ENCODE measurements around the gene HNF1A.
"Not testable (repeated sequence)": the region's sequence is repeated elsewhere in the genome, so short reads cannot be mapped to it uniquely, and the experiment has no call there.

The HNF1A gene

GRCh38 chr12:120978296-120979219, at the start of gene HNF1A:
Gene HNF1A (plus strand): TSS chr12:120978543. CDS start chr12:120978769, 226 bp downstream.
- no peak for FAIRE-seq

- FAIRE-seq = no peak
These were observed 49.3 kb upstream of the HNF1A start for GRCh38 chr12:120928864-120929652.

- no peak for FAIRE-seq
These were observed 48.3 kb upstream of the HNF1A start for GRCh38 chr12:120930032-120930431.

- FAIRE-seq = no peak
These were observed 46.3 kb upstream of the HNF1A start for GRCh38 chr12:120932058-120932457.

- no peak for FAIRE-seq
These were observed 45.3 kb upstream of the HNF1A start for GRCh38 chr12:120932956-120933526.

GRCh38 chr12:120933786-120934185, 44.6 kb upstream of the HNF1A start:
- no peak for FAIRE-seq

- no peak for FAIRE-seq
These were observed 42.1 kb upstream of the HNF1A start for GRCh38 chr12:120936197-120936596.

GRCh38 chr12:120938496-120938895, 39.8 kb upstream of the HNF1A start:
- FAIRE-seq = no peak

GRCh38 chr12:120939523-120939922, 38.8 kb upstream of the HNF1A start:
- FAIRE-seq = no peak

- FAIRE-seq = no peak
These were observed 38.3 kb upstream of the HNF1A start for GRCh38 chr12:120940006-120940405.

- no peak for FAIRE-seq
These were observed 37.5 kb upstream of the HNF1A start for GRCh38 chr12:120940799-120941198.

GRCh38 chr12:120941412-120941811, 36.9 kb upstream of the HNF1A start:
- FAIRE-seq = no peak

GRCh38 chr12:120941846-120942405, 36.4 kb upstream of the HNF1A start:
- no peak for FAIRE-seq

GRCh38 chr12:120943482-120943881, 34.9 kb upstream of the HNF1A start:
- no peak for FAIRE-seq

- no peak for FAIRE-seq
These were observed 33.6 kb upstream of the HNF1A start for GRCh38 chr12:120944645-120945217.

GRCh38 chr12:120945516-120945915, 32.8 kb upstream of the HNF1A start:
- not testable (repeated sequence) for FAIRE-seq

- not testable (repeated sequence) for FAIRE-seq
These were observed 28.0 kb upstream of the HNF1A start for GRCh38 chr12:120950260-120950799.

- FAIRE-seq = no peak
These were observed 27.5 kb upstream of the HNF1A start for GRCh38 chr12:120950807-120951206.

GRCh38 chr12:120955232-120955631, 23.1 kb upstream of the HNF1A start:
- FAIRE-seq = no peak

GRCh38 chr12:120956579-120957300, 21.6 kb upstream of the HNF1A start:
- no peak for FAIRE-seq

- FAIRE-seq = no peak
These were observed 19.0 kb upstream of the HNF1A start for GRCh38 chr12:120959111-120959878.

All from TTC549 (cell line).